Natural killer cell (primary cell): Measurements from ENCODE around the gene NCK2. TPM values are rescaled to one million over a fixed set of nuclear protein-coding genes. Genes with fewer than 3 reads are reported as not detected.

Experiments
- ATAC-seq, 3 donors: fragments of 150-1000 bp in 2 of 3; fragments of 200-7000 bp in 1 of 3; cut with Tn5 transposase; 1 replicate in 1 of 3; 2 replicates in 2 of 3; pipeline ENCODE4 v1.10.0; 2021; ENCODE audit warnings: mild to moderate bottlenecking in 2 of 3, moderate library complexity in 2 of 3
- DNase-seq, 2 donors: peaks; one replicate each; pipeline versions ENCODE4 v3.0.0 to v3.0.0-alpha.2; 2013 to 2021; ENCODE audit warnings: mixed read lengths in 1 of 2
- H3K27ac ChIP-seq: one replicate; pipeline ENCODE4 v1.5.1; 2013; ENCODE audit warnings: mild to moderate bottlenecking, low read length
- H3K27me3 ChIP-seq: one replicate; pipeline ENCODE4 v1.6.1; 2013; ENCODE audit warnings: low read length; ENCODE audit not compliant: control insufficient read depth, insufficient read depth
- H3K36me3 ChIP-seq: one replicate; pipeline ENCODE4 v1.6.1; 2013; ENCODE audit warnings: low read length; ENCODE audit not compliant: control insufficient read depth, insufficient read depth
- H3K4me1 ChIP-seq: one replicate; pipeline ENCODE4 v1.6.1; 2013; ENCODE audit warnings: low read length; ENCODE audit not compliant: control insufficient read depth, insufficient read depth
- H3K4me3 ChIP-seq: one replicate; pipeline ENCODE4 v1.5.1; 2013; ENCODE audit warnings: low read length
- H3K9me3 ChIP-seq: one replicate; pipeline ENCODE4 v1.6.1; 2013; ENCODE audit warnings: low read length; ENCODE audit not compliant: control insufficient read depth, insufficient read depth
- H3K27ac Mint-ChIP-seq, 2 donors: one replicate each; pipeline ENCODE4 v1.8.0; 2022; ENCODE audit warnings: mild to moderate bottlenecking in 2 of 2, mixed read lengths in 2 of 2, moderate library complexity in 1 of 2
- H3K27me3 Mint-ChIP-seq, 2 donors: one replicate each; pipeline ENCODE4 v1.8.0; 2022; ENCODE audit warnings: low read depth in 2 of 2, mixed read lengths in 2 of 2
- H3K36me3 Mint-ChIP-seq: one replicate; pipeline ENCODE4 v1.8.0; 2022; ENCODE audit warnings: mixed read lengths
- H3K4me1 Mint-ChIP-seq, 2 donors: one replicate each; pipeline ENCODE4 v1.8.0; 2022; ENCODE audit warnings: mixed read lengths in 2 of 2
- H3K4me3 Mint-ChIP-seq: one replicate; pipeline ENCODE4 v1.8.0; 2022; ENCODE audit warnings: mild to moderate bottlenecking, moderate library complexity, mixed read lengths
- H3K9me3 Mint-ChIP-seq, 2 donors: one replicate each; pipeline ENCODE4 v1.8.0; 2022; ENCODE audit warnings: mixed read lengths in 2 of 2
- CTCF ChIP-seq: fragments of 200-600 bp; IDR thresholded peaks from one replicate; pipeline ENCODE4 v1.8.0; 2022; ENCODE audit warnings: antibody characterized with exemption
- WGBS: methylation state at CpG from one replicate; pipeline ENCODE4 v1.1.7; 2013; ENCODE audit warnings: missing lambda C conversion rate; ENCODE audit not compliant: insufficient coverage; 5-methylcytosine and 5-hydroxymethylcytosine counted together
- intact Hi-C: fragments of 100-400 bp; cut with micrococcal nuclease; formaldehyde crosslinking; loops from one replicate; pipeline ENCODE4 v1.14.2; 2022
- total RNA-seq, 4 donors: library from RNA; stranded (reverse); fragments of 120-200 nt in 1 of 4; gene quantifications; one replicate each; pipeline versions ENCODE4 v1.2.3 to v1.2.4, GENCODE V29; 2013 to 2022

The NCK2 gene
- total RNA-seq, 3 donors from 2014 or later (not counting 1 experiment from before 2014, with no cell fraction given) = 34.1 to 50.8 (median 43.0) TPM

- no peak overlapping the region for H3K4me3 ChIP-seq
- Mint-ChIP-seq H3K36me3 (peaks cover 6% of the 10 kb centered on the region), H3K4me3 (no peak overlapping the region), H3K27me3 (peaks cover 0 to 2% of the 10 kb centered on the region in 2 donors), H3K9me3 (peaks cover 0 to 8% of the 10 kb centered on the region in 2 donors), H3K4me1 (peaks cover 0 to 7% of the 10 kb centered on the region in 2 donors), H3K27ac (no peak overlapping the region)
- no peak for DNase-seq
- no peak overlapping the region for H3K27ac ChIP-seq
- TF ChIP-seq CTCF = no peak
- no peaks in the 10 kb centered on the region for H3K36me3 ChIP-seq
- intact Hi-C loops = no loop called here
- WGBS = 91% methylated on average over 3 of the region's 3 CpGs
- ATAC-seq = no peak
- H3K4me1 ChIP-seq = no peaks in the 10 kb centered on the region
- peaks cover 4% of the 10 kb centered on the region for H3K9me3 ChIP-seq
- H3K27me3 ChIP-seq = no peaks in the 10 kb centered on the region
Observed at GRCh38 chr2:105911425-105911824, 166.7 kb downstream of the NCK2 start.

- no peak overlapping the region for H3K4me3 ChIP-seq
- no peak for DNase-seq
- H3K4me1 Mint-ChIP-seq = peaks cover 0 to 7% of the 10 kb centered on the region in 2 donors
- 83% methylated on average over 1 of the region's 2 CpGs for WGBS
- no peak overlapping the region for H3K4me3 Mint-ChIP-seq
- peaks cover 4% of the 10 kb centered on the region for H3K9me3 ChIP-seq
- H3K27ac ChIP-seq = no peak overlapping the region
- H3K4me1 ChIP-seq = no peaks in the 10 kb centered on the region
- no peak for ATAC-seq
- intact Hi-C loops = no loop called here
- H3K36me3 Mint-ChIP-seq = peaks cover 6% of the 10 kb centered on the region
- no peaks in the 10 kb centered on the region for H3K36me3 ChIP-seq
- H3K27me3 ChIP-seq = no peaks in the 10 kb centered on the region
- peaks cover 0 to 2% of the 10 kb centered on the region in 2 donors for H3K27me3 Mint-ChIP-seq
- TF ChIP-seq CTCF = no peak
- no peak overlapping the region for H3K27ac Mint-ChIP-seq
- H3K9me3 Mint-ChIP-seq = peaks cover 0 to 8% of the 10 kb centered on the region in 2 donors
Observed at GRCh38 chr2:105912081-105912480, 167.4 kb downstream of the NCK2 start.

GRCh38 chr2:105915005-105915558 lies 170.4 kb downstream of the NCK2 start:
- DNase-seq = no peak
- intact Hi-C loops = no loop called here
- peaks cover 6% of the 10 kb centered on the region in 2 donors for H3K4me1 Mint-ChIP-seq
- Histone ChIP-seq H3K4me3 (no peak overlapping the region), H3K27me3 (no peaks in the 10 kb centered on the region), H3K27ac (no peak overlapping the region), H3K36me3 (no peaks in the 10 kb centered on the region), H3K4me1 (no peaks in the 10 kb centered on the region), H3K9me3 (peaks cover 4% of the 10 kb centered on the region)
- H3K27ac Mint-ChIP-seq = no peak overlapping the region
- no peak overlapping the region for H3K4me3 Mint-ChIP-seq
- 71% methylated on average over 2 of the region's 2 CpGs for WGBS
- H3K9me3 Mint-ChIP-seq = peaks cover 0 to 8% of the 10 kb centered on the region in 2 donors
- H3K36me3 Mint-ChIP-seq = peaks cover 6% of the 10 kb centered on the region
- H3K27me3 Mint-ChIP-seq = no peaks in the 10 kb centered on the region
- TF ChIP-seq CTCF = no peak
- ATAC-seq = no peak

- H3K4me1 Mint-ChIP-seq = peaks cover 6% of the 10 kb centered on the region in 2 donors
- no peak for DNase-seq
- no peak overlapping the region for H3K27ac ChIP-seq
- H3K9me3 Mint-ChIP-seq = peaks cover 0 to 8% of the 10 kb centered on the region in 2 donors
- intact Hi-C loops = no loop called here
- 94% methylated on average over 4 of the region's 4 CpGs for WGBS
- H3K4me3 ChIP-seq = no peak overlapping the region
- peaks cover 6% of the 10 kb centered on the region for H3K36me3 Mint-ChIP-seq
- no peak for ATAC-seq
- H3K36me3 ChIP-seq = no peaks in the 10 kb centered on the region
- H3K27me3 ChIP-seq = no peaks in the 10 kb centered on the region
- no peaks in the 10 kb centered on the region for H3K4me1 ChIP-seq
- H3K27me3 Mint-ChIP-seq = no peaks in the 10 kb centered on the region
- no peak overlapping the region for H3K4me3 Mint-ChIP-seq
- TF ChIP-seq CTCF = no peak
- H3K27ac Mint-ChIP-seq = no peak overlapping the region
- peaks cover 4% of the 10 kb centered on the region for H3K9me3 ChIP-seq
Observed at GRCh38 chr2:105917226-105917625, 172.5 kb downstream of the NCK2 start.
